HepG2 (cell line): ENCODE results near the gene KCNQ1OT1. TPM values are rescaled to one million over a fixed set of nuclear protein-coding genes. Genes with fewer than 3 reads are reported as not detected.

ENCODE experiments used
- ARNTL ChIP-seq: sonication (generic); formaldehyde crosslinking; IDR thresholded peaks from 2 replicates; pipeline ENCODE4 v1.4.0; 2020; ENCODE audit warnings: mild to moderate bottlenecking, missing genetic modification reagents
- BHLHE40 ChIP-seq: IDR thresholded peaks from 2 replicates; pipeline ENCODE4 v1.6.1; 2011; ENCODE audit warnings: low read length, improper control_type of control experiment
- FOXC1 ChIP-seq: sonication (generic); formaldehyde crosslinking; IDR thresholded peaks from 2 replicates; pipeline ENCODE4 v1.8.0; 2022; ENCODE audit warnings: mild to moderate bottlenecking, missing genetic modification reagents, borderline replicate concordance
- GABPB1 ChIP-seq: IDR thresholded peaks from 2 replicates; pipeline ENCODE4 v1.6.1; 2016; ENCODE audit warnings: mild to moderate bottlenecking, missing genetic modification reagents, moderate library complexity, missing compliant biosample characterization
- KDM3A ChIP-seq: IDR thresholded peaks from 2 replicates; pipeline ENCODE4 v1.6.1; 2018; ENCODE audit warnings: low read depth, missing compliant biosample characterization
- KLF9 ChIP-seq: IDR thresholded peaks from 2 replicates; pipeline ENCODE4 v1.6.1; 2016; ENCODE audit warnings: low read depth
- NR3C1 ChIP-seq: sonication (generic); formaldehyde crosslinking; IDR thresholded peaks from 2 replicates; pipeline ENCODE4 v1.4.0; 2020; ENCODE audit warnings: missing genetic modification reagents
- SMAD9 ChIP-seq: sonication (generic); formaldehyde crosslinking; IDR thresholded peaks from 2 replicates; pipeline ENCODE4 v1.5.1; 2020; ENCODE audit warnings: mild to moderate bottlenecking, missing genetic modification reagents
- TEAD3 ChIP-seq: optimal IDR thresholded peaks from 2 replicates; pipeline ENCODE3; 2016; ENCODE audit warnings: borderline replicate concordance
- U2AF2 ChIP-seq: fragments of 200-400 bp; formaldehyde crosslinking; IDR thresholded peaks from 2 replicates; pipeline ENCODE4 v1.6.1; 2017; ENCODE audit warnings: low read depth, mild to moderate bottlenecking, low read length
- ZKSCAN8 ChIP-seq: IDR thresholded peaks from 2 replicates; pipeline ENCODE4 v1.6.1; 2016; ENCODE audit warnings: borderline replicate concordance, missing genetic modification reagents, missing compliant biosample characterization
- ZNF296 ChIP-seq: sonication (generic); formaldehyde crosslinking; conservative IDR thresholded peaks from 2 replicates; pipeline ENCODE4 v1.5.0; 2020; ENCODE audit warnings: mild to moderate bottlenecking, missing genetic modification reagents
- ZNF547 ChIP-seq: sonication (generic); formaldehyde crosslinking; IDR thresholded peaks from 2 replicates; pipeline ENCODE4 v1.5.1; 2020; ENCODE audit warnings: mild to moderate bottlenecking, missing genetic modification reagents
- ZNF570 ChIP-seq: sonication (generic); formaldehyde crosslinking; IDR thresholded peaks from 2 replicates; pipeline ENCODE4 v1.4.0; 2020; ENCODE audit warnings: mild to moderate bottlenecking, missing genetic modification reagents, borderline replicate concordance
- ZNF841 ChIP-seq: sonication (generic); formaldehyde crosslinking; IDR thresholded peaks from 2 replicates; pipeline ENCODE4 v1.8.1; 2023; ENCODE audit warnings: missing genetic modification reagents, borderline replicate concordance
- polyA plus RNA-seq, 8 experiments: library from polyadenylated mRNA; depleted of rRNA in 3 of 8; stranded (reverse) in 7 of 8; unstranded in 1 of 8; fragments of >200 nt; fragmentation: Illumina TruSeq in 4 of 8; extraction: Trizol in 4 of 8; gene quantifications; 2 replicates each; pipeline versions ENCODE4 v1.2.1 to v1.2.3, GENCODE V29; 2011 to 2016; ENCODE audit warnings: low read depth in 4 of 8, missing spikeins in 1 of 8, mixed read lengths in 1 of 8; ENCODE audit not compliant: insufficient read depth in 1 of 8
- total RNA-seq, 5 experiments: library from RNA; depleted of rRNA; stranded (reverse); fragments of >200 nt; fragmentation: Illumina TruSeq; extraction: Trizol; gene quantifications; 2 replicates each; pipeline ENCODE4 v1.2.3, GENCODE V29; 2016; ENCODE audit warnings: low read depth in 1 of 5
- TF ChIP-seq, protein P1 (sequence below): sonication (generic); formaldehyde crosslinking; IDR thresholded peaks from 2 replicates; pipeline ENCODE4 v1.8.0; 2022; ENCODE audit warnings: low read depth, missing genetic modification reagents
- TF ChIP-seq, protein P2 (sequence below): IDR thresholded peaks from 2 replicates; pipeline ENCODE4 v1.6.1; 2016; ENCODE audit warnings: low read depth, missing genetic modification reagents, missing compliant biosample characterization
- TF ChIP-seq, protein P3 (sequence below): sonication (generic); formaldehyde crosslinking; IDR thresholded peaks from 2 replicates; pipeline ENCODE4 v1.4.0; 2020; ENCODE audit warnings: missing genetic modification reagents
- TF ChIP-seq, protein P4 (sequence below): sonication (generic); formaldehyde crosslinking; IDR thresholded peaks from 2 replicates; pipeline ENCODE4 v1.4.0; 2020; ENCODE audit warnings: mild to moderate bottlenecking, missing genetic modification reagents, borderline replicate concordance

The KCNQ1OT1 gene
- total and polyA plus RNA-seq, 2 of the 13 experiments (the other 11 are each of a cell fraction or from before 2014, with no cell fraction given), result 1.3 to 18.9 TPM

DNA sequence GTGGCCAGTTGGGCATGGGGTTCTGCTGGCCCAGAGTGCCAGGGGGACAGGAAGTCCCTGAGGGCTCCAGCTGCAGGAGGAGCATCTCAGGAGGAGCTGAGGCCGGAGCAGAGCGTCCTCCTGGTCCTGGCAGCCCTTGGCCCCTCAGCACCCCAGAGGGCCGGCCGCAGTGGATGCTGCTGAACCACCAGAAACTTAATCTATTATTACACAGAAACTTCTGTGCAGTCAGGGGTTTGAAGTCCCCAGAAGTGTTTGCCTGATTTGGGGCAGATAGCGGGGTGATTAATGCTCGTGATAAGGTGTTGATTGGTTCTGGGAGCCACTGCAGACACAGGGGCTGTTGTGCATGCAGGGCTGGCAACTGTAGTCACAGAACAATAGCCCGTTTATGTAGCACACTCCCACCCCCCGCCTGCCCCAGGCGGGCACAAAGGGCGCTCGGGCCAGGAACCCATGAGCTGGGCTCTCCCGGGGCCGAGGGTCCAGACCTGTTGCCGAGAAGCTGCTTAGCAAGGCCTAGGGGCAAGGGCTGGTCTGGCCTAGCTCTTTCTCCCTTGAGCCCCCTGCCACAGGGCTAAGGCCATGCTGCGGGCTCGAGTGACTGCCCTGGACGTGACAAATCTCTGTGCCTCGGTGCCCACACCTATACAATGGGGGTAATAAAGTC lies 29.0 kb upstream of the KCNQ1OT1 start (continued):
- TF ChIP-seq ZNF570 (CRISPR knock-in tag), result no peak
- TF ChIP-seq ARNTL (CRISPR knock-in tag), result peak; percentile 74; the same call in 1 of the 2 replicates
- TF ChIP-seq FOXC1 (CRISPR knock-in tag), result peak; percentile 64; the same call in 1 of the 2 replicates
- no peak for TF ChIP-seq ZNF841 (CRISPR knock-in tag)
- TF ChIP-seq, protein P1, sequence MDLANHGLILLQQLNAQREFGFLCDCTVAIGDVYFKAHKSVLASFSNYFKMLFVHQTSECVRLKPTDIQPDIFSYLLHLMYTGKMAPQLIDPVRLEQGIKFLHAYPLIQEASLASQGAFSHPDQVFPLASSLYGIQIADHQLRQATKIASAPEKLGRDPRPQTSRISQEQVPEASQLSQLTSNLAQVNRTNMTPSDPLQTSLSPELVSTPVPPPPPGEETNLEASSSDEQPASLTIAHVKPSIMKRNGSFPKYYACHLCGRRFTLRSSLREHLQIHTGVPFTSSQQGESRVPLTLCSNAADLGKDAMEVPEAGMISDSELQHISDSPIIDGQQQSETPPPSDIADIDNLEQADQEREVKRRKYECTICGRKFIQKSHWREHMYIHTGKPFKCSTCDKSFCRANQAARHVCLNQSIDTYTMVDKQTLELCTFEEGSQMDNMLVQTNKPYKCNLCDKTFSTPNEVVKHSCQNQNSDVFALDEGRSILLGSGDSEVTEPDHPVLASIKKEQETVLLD (CRISPR knock-in tag), result 0 out of 2 replicates have a peak, but pooled peaks have one; percentile 20
- TF ChIP-seq ZKSCAN8 (CRISPR knock-in tag), result peak; percentile 88; the same call in 1 of the 2 replicates
- TF ChIP-seq ZNF547 (CRISPR knock-in tag), result peak; percentile 55; the same call in 1 of the 2 replicates
- TF ChIP-seq, protein P2, sequence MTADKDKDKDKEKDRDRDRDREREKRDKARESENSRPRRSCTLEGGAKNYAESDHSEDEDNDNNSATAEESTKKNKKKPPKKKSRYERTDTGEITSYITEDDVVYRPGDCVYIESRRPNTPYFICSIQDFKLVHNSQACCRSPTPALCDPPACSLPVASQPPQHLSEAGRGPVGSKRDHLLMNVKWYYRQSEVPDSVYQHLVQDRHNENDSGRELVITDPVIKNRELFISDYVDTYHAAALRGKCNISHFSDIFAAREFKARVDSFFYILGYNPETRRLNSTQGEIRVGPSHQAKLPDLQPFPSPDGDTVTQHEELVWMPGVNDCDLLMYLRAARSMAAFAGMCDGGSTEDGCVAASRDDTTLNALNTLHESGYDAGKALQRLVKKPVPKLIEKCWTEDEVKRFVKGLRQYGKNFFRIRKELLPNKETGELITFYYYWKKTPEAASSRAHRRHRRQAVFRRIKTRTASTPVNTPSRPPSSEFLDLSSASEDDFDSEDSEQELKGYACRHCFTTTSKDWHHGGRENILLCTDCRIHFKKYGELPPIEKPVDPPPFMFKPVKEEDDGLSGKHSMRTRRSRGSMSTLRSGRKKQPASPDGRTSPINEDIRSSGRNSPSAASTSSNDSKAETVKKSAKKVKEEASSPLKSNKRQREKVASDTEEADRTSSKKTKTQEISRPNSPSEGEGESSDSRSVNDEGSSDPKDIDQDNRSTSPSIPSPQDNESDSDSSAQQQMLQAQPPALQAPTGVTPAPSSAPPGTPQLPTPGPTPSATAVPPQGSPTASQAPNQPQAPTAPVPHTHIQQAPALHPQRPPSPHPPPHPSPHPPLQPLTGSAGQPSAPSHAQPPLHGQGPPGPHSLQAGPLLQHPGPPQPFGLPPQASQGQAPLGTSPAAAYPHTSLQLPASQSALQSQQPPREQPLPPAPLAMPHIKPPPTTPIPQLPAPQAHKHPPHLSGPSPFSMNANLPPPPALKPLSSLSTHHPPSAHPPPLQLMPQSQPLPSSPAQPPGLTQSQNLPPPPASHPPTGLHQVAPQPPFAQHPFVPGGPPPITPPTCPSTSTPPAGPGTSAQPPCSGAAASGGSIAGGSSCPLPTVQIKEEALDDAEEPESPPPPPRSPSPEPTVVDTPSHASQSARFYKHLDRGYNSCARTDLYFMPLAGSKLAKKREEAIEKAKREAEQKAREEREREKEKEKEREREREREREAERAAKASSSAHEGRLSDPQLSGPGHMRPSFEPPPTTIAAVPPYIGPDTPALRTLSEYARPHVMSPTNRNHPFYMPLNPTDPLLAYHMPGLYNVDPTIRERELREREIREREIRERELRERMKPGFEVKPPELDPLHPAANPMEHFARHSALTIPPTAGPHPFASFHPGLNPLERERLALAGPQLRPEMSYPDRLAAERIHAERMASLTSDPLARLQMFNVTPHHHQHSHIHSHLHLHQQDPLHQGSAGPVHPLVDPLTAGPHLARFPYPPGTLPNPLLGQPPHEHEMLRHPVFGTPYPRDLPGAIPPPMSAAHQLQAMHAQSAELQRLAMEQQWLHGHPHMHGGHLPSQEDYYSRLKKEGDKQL (CRISPR knock-in tag), result 0 out of 2 replicates have a peak, but pooled peaks have one; percentile 18
- 0 out of 2 replicates have a peak, but pooled peaks have one; percentile 12 for TF ChIP-seq KLF9 (CRISPR knock-in tag)
- TF ChIP-seq, protein P3, sequence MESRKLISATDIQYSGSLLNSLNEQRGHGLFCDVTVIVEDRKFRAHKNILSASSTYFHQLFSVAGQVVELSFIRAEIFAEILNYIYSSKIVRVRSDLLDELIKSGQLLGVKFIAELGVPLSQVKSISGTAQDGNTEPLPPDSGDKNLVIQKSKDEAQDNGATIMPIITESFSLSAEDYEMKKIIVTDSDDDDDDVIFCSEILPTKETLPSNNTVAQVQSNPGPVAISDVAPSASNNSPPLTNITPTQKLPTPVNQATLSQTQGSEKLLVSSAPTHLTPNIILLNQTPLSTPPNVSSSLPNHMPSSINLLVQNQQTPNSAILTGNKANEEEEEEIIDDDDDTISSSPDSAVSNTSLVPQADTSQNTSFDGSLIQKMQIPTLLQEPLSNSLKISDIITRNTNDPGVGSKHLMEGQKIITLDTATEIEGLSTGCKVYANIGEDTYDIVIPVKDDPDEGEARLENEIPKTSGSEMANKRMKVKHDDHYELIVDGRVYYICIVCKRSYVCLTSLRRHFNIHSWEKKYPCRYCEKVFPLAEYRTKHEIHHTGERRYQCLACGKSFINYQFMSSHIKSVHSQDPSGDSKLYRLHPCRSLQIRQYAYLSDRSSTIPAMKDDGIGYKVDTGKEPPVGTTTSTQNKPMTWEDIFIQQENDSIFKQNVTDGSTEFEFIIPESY, result peak; percentile 7; the same call in 1 of the 2 replicates
- peak; percentile 68 for TF ChIP-seq TEAD3 (CRISPR knock-in tag)
- no peak for TF ChIP-seq NR3C1
- TF ChIP-seq GABPB1, result peak; percentile 53
- TF ChIP-seq, protein P4, sequence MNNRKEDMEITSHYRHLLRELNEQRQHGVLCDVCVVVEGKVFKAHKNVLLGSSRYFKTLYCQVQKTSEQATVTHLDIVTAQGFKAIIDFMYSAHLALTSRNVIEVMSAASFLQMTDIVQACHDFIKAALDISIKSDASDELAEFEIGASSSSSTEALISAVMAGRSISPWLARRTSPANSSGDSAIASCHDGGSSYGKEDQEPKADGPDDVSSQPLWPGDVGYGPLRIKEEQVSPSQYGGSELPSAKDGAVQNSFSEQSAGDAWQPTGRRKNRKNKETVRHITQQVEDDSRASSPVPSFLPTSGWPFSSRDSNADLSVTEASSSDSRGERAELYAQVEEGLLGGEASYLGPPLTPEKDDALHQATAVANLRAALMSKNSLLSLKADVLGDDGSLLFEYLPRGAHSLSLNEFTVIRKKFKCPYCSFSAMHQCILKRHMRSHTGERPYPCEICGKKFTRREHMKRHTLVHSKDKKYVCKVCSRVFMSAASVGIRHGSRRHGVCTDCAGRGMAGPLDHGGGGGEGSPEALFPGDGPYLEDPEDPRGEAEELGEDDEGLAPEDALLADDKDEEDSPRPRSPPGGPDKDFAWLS, result 0 out of 2 replicates have a peak, but pooled peaks have one; percentile 63
- 0 out of 2 replicates have a peak, but pooled peaks have one; percentile 34 for TF ChIP-seq U2AF2
- peak; percentile 82 for TF ChIP-seq BHLHE40
- peak; percentile 52; the same call in 1 of the 2 replicates for TF ChIP-seq KDM3A (CRISPR knock-in tag)
- 0 out of 2 replicates have a peak, but pooled peaks have one; percentile 61 for TF ChIP-seq SMAD9 (CRISPR knock-in tag)
- peak; percentile 47 for TF ChIP-seq ZNF296 (CRISPR knock-in tag)
